MM.1S (cell line): ENCODE measurements around the gene NUDT14.
A peak's percentile ranks its signal among the peaks of the same experiment; 100 is the strongest.

ENCODE experiments used
- DNase-seq: peaks from one replicate; pipeline ENCODE4 v3.0.0-alpha.2; 2015
- H2AFZ ChIP-seq: fragments of 300-600 bp; sonication (generic); 2 replicates; pipeline ENCODE4 v1.6.0; 2016; ENCODE audit warnings: antibody characterized with exemption, low read length
- H3F3A ChIP-seq: fragments of 300-600 bp; sonication (generic); 2 replicates; pipeline ENCODE4 v1.6.1; 2016; ENCODE audit warnings: mild to moderate bottlenecking, antibody characterized with exemption, low read length, moderate library complexity, mixed read lengths; ENCODE audit not compliant: insufficient read depth
- H3K27ac ChIP-seq: fragments of 300-600 bp; sonication (generic); 2 replicates; pipeline ENCODE4 v1.5.1; 2016; ENCODE audit warnings: mild to moderate bottlenecking, low read length
- H3K27me3 ChIP-seq: fragments of 300-600 bp; sonication (generic); replicated peaks from 2 replicates; pipeline ENCODE4 v1.6.0; 2016; ENCODE audit warnings: low read length; ENCODE audit not compliant: insufficient read depth
- H3K36me3 ChIP-seq: fragments of 300-600 bp; sonication (generic); replicated peaks from 2 replicates; pipeline ENCODE4 v1.6.1; 2016; ENCODE audit warnings: mild to moderate bottlenecking, low read length, mixed read lengths; ENCODE audit not compliant: insufficient read depth
- H3K4me1 ChIP-seq: fragments of 300-600 bp; sonication (generic); 2 replicates; pipeline ENCODE4 v1.6.1; 2016; ENCODE audit warnings: low read length, mixed read lengths
- H3K4me2 ChIP-seq: fragments of 300-600 bp; sonication (generic); 2 replicates; pipeline ENCODE4 v1.6.0; 2016; ENCODE audit warnings: low read depth, low read length
- H3K4me3 ChIP-seq: fragments of 300-600 bp; sonication (generic); 2 replicates; pipeline ENCODE4 v1.5.1; 2016; ENCODE audit warnings: low read length, mixed read lengths
- H3K79me2 ChIP-seq: fragments of 300-600 bp; sonication (generic); 2 replicates; pipeline ENCODE4 v1.6.1; 2016; ENCODE audit warnings: mixed run types, low read length, mixed read lengths
- H3K9ac ChIP-seq: fragments of 300-600 bp; sonication (generic); 2 replicates; pipeline ENCODE4 v1.6.1; 2016; ENCODE audit warnings: low read length, mixed read lengths
- H3K9me2 ChIP-seq: fragments of 300-600 bp; sonication (generic); replicated peaks from 2 replicates; pipeline ENCODE4 v1.6.1; 2016; ENCODE audit warnings: mild to moderate bottlenecking, low read length, mixed read lengths; ENCODE audit not compliant: insufficient read depth
- H3K9me3 ChIP-seq: fragments of 300-600 bp; sonication (generic); replicated peaks from 2 replicates; pipeline ENCODE4 v1.6.1; 2016; ENCODE audit warnings: mild to moderate bottlenecking, low read length, mixed read lengths; ENCODE audit not compliant: insufficient read depth
- H4K20me1 ChIP-seq: fragments of 300-600 bp; sonication (generic); 2 replicates; pipeline ENCODE4 v1.6.1; 2016; ENCODE audit warnings: mild to moderate bottlenecking, low read length, moderate library complexity, mixed read lengths; ENCODE audit not compliant: insufficient read depth
- CTCF ChIP-seq: fragments of 300-600 bp; sonication (generic); IDR thresholded peaks from 2 replicates; pipeline ENCODE4 v1.5.1; 2016; ENCODE audit warnings: antibody characterized with exemption, low read length, mixed read lengths
- EZH2 ChIP-seq: fragments of 300-600 bp; sonication (generic); optimal IDR thresholded peaks from 2 replicates; pipeline ENCODE3; 2017; ENCODE audit warnings: low read depth, mild to moderate bottlenecking, antibody characterized with exemption, low read length, mixed read lengths
- EZH2phosphoT487 ChIP-seq: fragments of 300-600 bp; sonication (generic); IDR thresholded peaks from 2 replicates; pipeline ENCODE4 v1.6.1; 2018; ENCODE audit warnings: antibody characterized with exemption, low read length

Gene NUDT14

GRCh38 chr14:105203057-105203531, 22.0 kb upstream of the NUDT14 start:
- Histone ChIP-seq H3K27ac (no peak overlapping the region), H3K4me2 (no peak overlapping the region), H3F3A (no peaks in the 10 kb centered on the region), H3K9me3 (no peaks in the 10 kb centered on the region), H2AFZ (no peak overlapping the region), H3K4me3 (no peak overlapping the region), H3K9me2 (no peaks in the 10 kb centered on the region), H3K4me1 (no peaks in the 10 kb centered on the region), H3K36me3 (no peaks in the 10 kb centered on the region), H4K20me1 (no peaks in the 10 kb centered on the region), H3K79me2 (no peaks in the 10 kb centered on the region), H3K27me3 (peaks cover 24% of the 10 kb centered on the region), H3K9ac (no peak overlapping the region)
- DNase-seq: peak; percentile 28
- TF ChIP-seq CTCF: peak; percentile 62
- TF ChIP-seq EZH2: no peak
- no peak for TF ChIP-seq EZH2phosphoT487

GRCh38 chr14:105201925-105202513, 20.9 kb upstream of the NUDT14 start:
- Histone ChIP-seq H3K4me1 (no peaks in the 10 kb centered on the region), H3K36me3 (no peaks in the 10 kb centered on the region), H3K27me3 (peaks cover 31% of the 10 kb centered on the region), H3K9me2 (no peaks in the 10 kb centered on the region), H3K27ac (no peak overlapping the region), H3K9ac (no peak overlapping the region), H3K4me2 (no peak overlapping the region), H3K79me2 (no peaks in the 10 kb centered on the region), H4K20me1 (no peaks in the 10 kb centered on the region), H3K9me3 (no peaks in the 10 kb centered on the region), H3F3A (no peaks in the 10 kb centered on the region), H3K4me3 (no peak overlapping the region), H2AFZ (no peak overlapping the region)
- no peak for TF ChIP-seq EZH2
- no peak for TF ChIP-seq CTCF
- no peak for TF ChIP-seq EZH2phosphoT487
- no peak for DNase-seq

- Histone ChIP-seq H3K27ac (no peak overlapping the region), H3K79me2 (no peaks in the 10 kb centered on the region), H3K4me3 (no peak overlapping the region), H3K9me2 (no peaks in the 10 kb centered on the region), H3K36me3 (no peaks in the 10 kb centered on the region), H3F3A (no peaks in the 10 kb centered on the region), H2AFZ (no peak overlapping the region), H3K4me1 (no peaks in the 10 kb centered on the region), H3K9ac (no peak overlapping the region), H3K9me3 (no peaks in the 10 kb centered on the region), H4K20me1 (no peaks in the 10 kb centered on the region), H3K4me2 (no peak overlapping the region), H3K27me3 (peaks cover 37% of the 10 kb centered on the region)
- TF ChIP-seq CTCF: no peak
- no peak for DNase-seq
Observed at GRCh38 chr14:105201156-105201924, 20.2 kb upstream of the NUDT14 start.
